ENCODE data around the gene HIC2.
"Not testable (repeated sequence)": the region's sequence is repeated elsewhere in the genome, so short reads cannot be mapped to it uniquely, and the experiment has no call there.

HIC2 gene

GRCh38 chr22:21497984-21498383 is 80.8 kb downstream of the HIC2 start:
- not testable (repeated sequence) for DNase-seq

GRCh38 chr22:21498489-21498888 is 81.3 kb downstream of the HIC2 start:
- DNase-seq: not testable (repeated sequence)

- DNase-seq: not testable (repeated sequence)
These were observed 82.7 kb downstream of the HIC2 start for GRCh38 chr22:21499623-21500506.
